NCI-H1436 (cell line): Measurements from ENCODE around the gene OBSCN.

Experiments used
- DNase-seq: peaks from one replicate; lab custom pipeline; 2025; lab: John Stamatoyannopoulos, UW

The OBSCN gene

GRCh38 chr1:228276901-228277490, 69.2 kb downstream of the OBSCN start:
- DNase-seq: no peak

DNA sequence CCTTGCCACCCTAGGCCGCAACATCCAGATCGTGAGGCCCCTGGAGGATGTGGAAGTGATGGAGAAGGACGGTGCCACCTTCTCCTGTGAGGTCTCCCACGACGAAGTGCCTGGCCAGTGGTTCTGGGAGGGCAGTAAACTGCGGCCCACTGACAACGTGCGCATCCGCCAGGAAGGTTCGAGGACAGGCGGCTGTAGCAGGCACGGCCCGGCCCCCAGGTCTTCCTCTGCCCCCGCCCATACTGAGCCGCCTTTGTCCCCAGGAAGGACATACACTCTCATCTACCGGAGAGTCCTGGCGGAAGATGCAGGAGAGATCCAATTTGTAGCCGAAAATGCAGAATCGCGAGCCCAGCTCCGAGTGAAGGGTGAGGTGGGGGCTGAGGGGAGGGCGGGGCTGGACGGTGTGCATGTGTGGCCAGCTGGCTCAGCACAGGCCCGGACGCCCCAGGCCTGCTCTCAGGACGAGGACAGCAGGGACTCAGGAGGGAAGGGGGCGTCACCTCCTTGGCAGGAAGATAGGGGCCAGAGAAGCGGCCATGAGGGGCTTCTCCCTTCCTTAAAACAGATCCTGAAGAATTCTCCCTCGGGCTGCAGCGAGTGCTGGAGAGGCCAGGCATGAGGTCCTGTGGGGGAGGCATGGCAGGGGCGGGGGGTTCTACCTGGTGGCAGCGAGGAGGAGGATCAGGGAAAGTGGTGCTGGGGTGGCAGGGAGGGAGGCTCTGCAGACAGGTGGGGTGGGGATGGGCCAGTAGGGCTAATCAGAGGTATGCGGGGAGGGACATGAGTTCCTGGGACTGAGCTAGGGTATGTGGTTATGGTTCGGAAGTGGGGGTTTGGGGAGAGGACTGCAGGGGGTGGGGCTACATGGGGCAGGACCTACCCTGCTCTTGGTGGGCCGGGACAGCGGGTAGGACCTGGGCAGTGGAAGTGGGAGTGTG, 69.9 kb downstream of the OBSCN start:
- no peak for DNase-seq

DNA sequence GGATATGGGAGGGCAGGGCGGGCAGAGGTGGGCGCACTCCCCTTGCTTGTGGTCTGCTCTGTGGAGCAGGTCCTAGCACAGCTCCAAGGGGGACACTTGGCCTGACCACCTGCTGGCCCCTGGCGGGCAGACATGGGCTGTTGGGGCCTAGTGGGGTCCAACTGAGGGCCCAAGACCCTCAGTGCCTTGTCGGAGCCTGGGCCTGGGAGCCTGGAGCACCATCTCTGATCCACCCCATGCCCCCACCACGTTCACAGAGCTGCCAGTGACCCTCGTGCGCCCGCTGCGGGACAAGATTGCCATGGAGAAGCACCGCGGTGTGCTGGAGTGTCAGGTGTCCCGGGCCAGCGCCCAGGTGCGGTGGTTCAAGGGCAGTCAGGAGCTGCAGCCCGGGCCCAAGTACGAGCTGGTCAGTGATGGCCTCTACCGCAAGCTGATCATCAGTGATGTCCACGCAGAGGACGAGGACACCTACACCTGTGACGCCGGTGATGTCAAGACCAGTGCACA, 70.6 kb downstream of the OBSCN start:
- DNase-seq: no peak

DNA sequence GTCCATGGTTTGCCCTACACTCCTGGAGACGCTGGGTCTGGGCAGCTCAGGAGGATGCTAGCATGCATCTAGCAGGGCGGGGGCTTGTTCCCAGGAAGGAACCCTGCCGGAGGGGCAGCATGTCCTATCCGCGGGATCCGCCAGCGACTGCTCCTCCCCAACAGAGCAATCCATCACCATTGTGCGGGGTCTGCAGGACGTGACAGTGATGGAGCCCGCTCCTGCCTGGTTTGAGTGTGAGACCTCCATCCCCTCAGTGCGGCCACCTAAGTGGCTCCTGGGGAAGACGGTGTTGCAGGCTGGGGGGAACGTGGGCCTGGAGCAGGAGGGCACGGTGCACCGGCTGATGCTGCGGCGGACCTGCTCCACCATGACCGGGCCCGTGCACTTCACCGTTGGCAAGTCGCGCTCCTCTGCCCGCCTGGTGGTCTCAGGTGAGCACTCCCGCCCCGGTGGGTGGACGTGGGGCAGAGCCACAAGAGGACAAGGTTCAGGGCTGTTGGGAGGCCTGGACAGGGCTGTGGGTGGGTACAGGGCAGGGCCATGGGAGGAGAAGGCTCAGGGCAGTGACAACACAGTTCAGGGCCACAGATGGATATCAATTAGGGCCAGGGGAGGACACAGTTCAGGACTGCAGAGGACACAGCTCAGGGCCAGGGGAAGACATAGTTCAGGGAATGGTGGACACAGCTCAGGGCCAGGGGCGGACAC, 71.3 kb downstream of the OBSCN start:
- no peak for DNase-seq

DNA sequence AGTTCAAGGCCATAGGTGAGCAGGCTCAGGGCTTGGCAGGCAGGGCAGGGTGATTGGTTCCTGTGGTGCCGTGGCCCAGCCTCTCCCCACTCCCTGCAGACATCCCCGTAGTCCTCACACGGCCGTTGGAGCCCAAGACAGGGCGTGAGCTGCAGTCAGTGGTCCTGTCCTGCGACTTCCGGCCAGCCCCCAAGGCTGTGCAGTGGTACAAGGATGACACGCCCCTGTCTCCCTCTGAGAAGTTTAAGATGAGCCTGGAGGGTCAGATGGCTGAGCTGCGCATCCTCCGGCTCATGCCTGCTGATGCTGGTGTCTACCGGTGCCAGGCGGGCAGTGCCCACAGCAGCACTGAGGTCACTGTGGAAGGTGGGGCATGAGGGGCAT, 71.9 kb downstream of the OBSCN start:
- DNase-seq: no peak

- DNase-seq: no peak
Observed at GRCh38 chr1:228280106-228280901, 72.5 kb downstream of the OBSCN start.

DNA sequence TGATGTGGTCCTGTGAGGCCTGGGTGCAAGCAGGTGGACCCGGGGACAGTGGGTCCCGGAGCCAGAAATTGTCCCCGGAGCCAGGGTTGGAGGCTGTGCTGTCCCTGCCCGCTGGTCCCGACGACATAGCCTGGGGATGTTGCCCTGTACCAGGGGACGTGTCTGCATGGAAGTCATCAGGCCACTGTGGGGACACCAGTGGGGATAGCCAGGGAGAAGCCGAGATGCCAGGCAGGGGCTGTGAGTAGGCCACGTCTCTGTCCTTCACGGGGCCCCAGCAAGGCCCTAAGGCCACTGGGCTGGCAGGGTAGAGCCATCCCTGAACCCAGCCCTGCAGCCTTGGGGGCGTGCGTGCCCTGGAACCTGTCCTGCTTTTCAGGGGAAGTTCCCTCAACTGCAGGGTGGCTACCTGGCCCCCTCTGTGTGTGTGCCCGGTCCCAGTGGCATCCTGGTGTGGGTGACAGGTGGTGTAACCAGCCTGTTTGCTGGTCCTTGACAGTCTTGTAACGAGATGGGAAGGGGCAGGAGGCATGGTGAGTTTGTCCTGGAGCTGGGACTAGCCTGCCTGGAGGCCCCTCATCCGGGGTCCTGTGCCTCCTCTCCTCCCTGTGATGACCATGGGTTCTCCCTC, 73.2 kb downstream of the OBSCN start:
- no peak for DNase-seq

- no peak for DNase-seq
Observed at GRCh38 chr1:228281631-228282328, 73.9 kb downstream of the OBSCN start.

- DNase-seq: no peak
Observed at GRCh38 chr1:228282329-228283042, 74.6 kb downstream of the OBSCN start.

DNA sequence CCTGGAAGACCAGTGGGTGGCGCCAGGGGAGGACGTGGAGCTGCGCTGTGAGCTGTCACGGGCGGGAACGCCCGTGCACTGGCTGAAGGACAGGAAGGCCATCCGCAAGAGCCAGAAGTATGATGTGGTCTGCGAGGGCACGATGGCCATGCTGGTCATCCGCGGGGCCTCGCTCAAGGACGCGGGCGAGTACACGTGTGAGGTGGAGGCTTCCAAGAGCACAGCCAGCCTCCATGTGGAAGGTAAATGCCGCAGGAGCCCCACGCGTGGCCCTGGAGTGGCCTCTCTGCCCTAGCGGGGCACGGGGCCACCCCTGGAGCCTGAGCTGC, 75.2 kb downstream of the OBSCN start:
- no peak for DNase-seq

DNA sequence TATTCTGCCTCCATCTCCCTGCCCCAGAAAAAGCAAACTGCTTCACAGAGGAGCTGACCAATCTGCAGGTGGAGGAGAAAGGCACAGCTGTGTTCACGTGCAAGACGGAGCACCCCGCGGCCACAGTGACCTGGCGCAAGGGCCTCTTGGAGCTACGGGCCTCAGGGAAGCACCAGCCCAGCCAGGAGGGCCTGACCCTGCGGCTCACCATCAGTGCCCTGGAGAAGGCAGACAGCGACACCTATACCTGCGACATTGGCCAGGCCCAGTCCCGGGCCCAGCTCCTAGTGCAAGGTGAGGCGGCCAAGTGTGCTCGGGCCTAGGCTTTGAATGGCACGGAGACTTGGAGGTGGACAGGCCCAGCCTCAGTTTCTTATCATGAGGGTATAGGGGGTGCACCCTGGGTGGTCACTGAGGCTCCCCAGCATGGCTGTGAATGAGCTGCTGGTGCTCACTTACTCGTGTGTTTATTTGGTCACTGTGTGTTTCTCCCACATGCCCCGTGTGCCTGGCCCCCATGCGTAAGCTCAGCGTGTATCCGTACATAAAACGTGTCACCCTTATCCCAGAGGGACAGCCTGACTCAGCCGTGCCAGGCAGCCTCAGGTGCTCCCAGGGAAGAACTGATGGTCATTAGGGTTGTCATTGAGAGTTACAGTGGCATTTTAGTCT, 75.8 kb downstream of the OBSCN start:
- DNase-seq: no peak

DNA sequence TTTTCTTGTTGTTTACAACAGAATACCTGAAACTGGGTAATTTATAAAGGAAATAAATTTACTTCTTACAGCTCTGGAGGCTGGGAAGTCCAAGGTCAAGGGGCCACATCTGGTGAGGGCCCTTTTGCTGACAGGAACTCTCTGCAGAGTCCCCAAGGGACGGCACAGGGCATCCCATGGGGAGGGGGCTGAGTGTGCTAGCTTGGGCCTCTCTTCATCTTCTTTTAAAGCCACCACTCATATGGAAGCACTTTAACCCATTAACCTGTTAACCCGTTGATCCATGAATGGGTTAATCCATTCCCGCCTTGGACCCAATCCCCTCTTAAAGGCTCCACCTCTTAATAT, 76.3 kb downstream of the OBSCN start:
- DNase-seq: no peak

- DNase-seq: no peak
Observed at GRCh38 chr1:228284521-228284920, 76.7 kb downstream of the OBSCN start.

GRCh38 chr1:228285661-228286504, 78.0 kb downstream of the OBSCN start:
- no peak for DNase-seq

DNA sequence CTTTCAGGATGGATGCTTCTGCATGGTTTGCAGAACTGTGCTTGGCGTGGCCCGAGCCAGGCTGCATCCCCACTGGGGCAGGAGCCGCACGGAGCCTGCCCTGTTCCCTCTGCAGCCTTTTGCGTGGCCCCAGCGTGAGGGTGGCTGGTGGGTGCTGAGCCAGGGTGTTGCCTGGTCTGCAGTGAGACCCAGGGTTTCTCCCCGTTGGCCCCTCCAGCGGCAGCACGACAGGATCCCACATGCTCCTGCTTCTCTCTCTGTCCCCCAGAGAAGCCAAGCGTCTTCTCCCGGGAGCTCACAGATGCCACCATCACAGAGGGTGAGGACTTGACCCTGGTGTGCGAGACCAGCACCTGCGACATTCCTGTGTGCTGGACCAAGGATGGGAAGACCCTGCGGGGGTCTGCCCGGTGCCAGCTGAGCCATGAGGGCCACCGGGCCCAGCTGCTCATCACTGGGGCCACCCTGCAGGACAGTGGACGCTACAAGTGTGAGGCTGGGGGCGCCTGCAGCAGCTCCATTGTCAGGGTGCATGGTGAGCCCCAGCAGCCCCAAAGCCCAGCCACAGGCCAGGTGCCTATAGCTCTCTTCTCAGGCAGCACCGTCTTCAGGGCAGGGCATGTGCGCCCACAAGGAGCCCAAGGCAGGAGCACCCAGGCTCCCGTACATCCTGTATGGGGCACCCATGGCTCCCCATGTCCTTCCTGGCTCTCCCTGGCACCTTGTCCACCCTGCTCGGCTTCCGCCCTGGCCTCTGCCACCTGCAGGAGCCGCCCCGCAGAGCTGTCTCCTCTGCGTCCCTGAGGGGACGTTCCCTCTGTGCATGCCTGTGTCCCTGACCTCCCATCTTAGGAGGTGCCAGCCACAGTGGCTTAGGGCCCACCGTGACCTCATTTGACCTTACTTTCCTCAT, 78.9 kb downstream of the OBSCN start:
- no peak for DNase-seq

- DNase-seq: no peak
Observed at GRCh38 chr1:228287541-228288425, 79.9 kb downstream of the OBSCN start.
